GM12878 (cell line): Measurements from ENCODE around the gene KRT6B. TPM values are rescaled to one million over a fixed set of nuclear protein-coding genes. Genes with fewer than 3 reads are reported as not detected.

Experiments used
- ATAC-seq: fragments of 200-7000 bp; cut with Tn5 transposase; 3 replicates; pipeline ENCODE4 v1.9.1; 2020; ENCODE audit warnings: mild to moderate bottlenecking, moderate library complexity
- BruUV-seq: library from RNA; stranded (reverse); fragments of 400-500 nt; replicated peaks from 2 replicates; lab custom pipeline; 2021; lab: Mats Ljungman, UMichigan
- CTCF ChIA-PET: fragments of 300-600 bp; sonication (Branson Sonifier 250); formaldehyde crosslinking; extraction: SDS; loops from one replicate; lab custom pipeline; 2021; ENCODE audit warnings: inconsistent platforms; lab: Yijun Ruan, JAX
- POLR2A ChIA-PET: fragments of 350-600 bp; formaldehyde crosslinking; extraction: SDS; loops from one replicate; lab custom pipeline; 2021; ENCODE audit warnings: inconsistent platforms; lab: Charles Lee
- RAD21 ChIA-PET: fragments of 300-600 bp; sonication (Branson Sonifier 250); formaldehyde crosslinking; loops from one replicate; lab custom pipeline; 2023; ENCODE audit warnings: antibody characterized with exemption; ENCODE audit not compliant: unreplicated experiment; lab: Charles Lee
- SMC1A ChIA-PET: fragments of 300-600 bp; sonication (Branson Sonifier 250); formaldehyde crosslinking; loops from one replicate; lab custom pipeline; 2023; ENCODE audit not compliant: unreplicated experiment, uncharacterized antibody; lab: Charles Lee
- DNase-seq: peaks from one replicate; pipeline ENCODE4 v3.0.0-alpha.2; 2011; ENCODE audit warnings: low read depth, low spot score
- FAIRE-seq: peaks from 3 replicates; lab custom pipeline; 2011; peaks lifted over from hg19 to GRCh38; lab: Jason Lieb, UNC
- H2AFZ ChIP-seq: 2 replicates; pipeline ENCODE4 v1.6.0; 2011; ENCODE audit warnings: low read depth, low read length, control low read depth; ENCODE audit not compliant: control insufficient read depth
- H3K27ac ChIP-seq: 2 replicates; pipeline ENCODE4 v1.5.1; 2011; ENCODE audit warnings: control low read depth; ENCODE audit not compliant: control insufficient read depth, insufficient read depth
- H3K27me3 ChIP-seq, 2 experiments: replicated peaks in 1 of 2; 2 replicates each; pipeline versions ENCODE4 v1.6.0 to v1.6.1; 2011; ENCODE audit warnings: low read length in 1 of 2; ENCODE audit not compliant: control insufficient read depth in 2 of 2, insufficient read depth in 2 of 2
- H3K36me3 ChIP-seq, 2 experiments: 2 replicates each; pipeline ENCODE4 v1.5.1; 2011; ENCODE audit warnings: low read length in 1 of 2; ENCODE audit not compliant: control insufficient read depth in 2 of 2, insufficient read depth in 2 of 2
- H3K4me1 ChIP-seq: 2 replicates; pipeline ENCODE4 v1.6.1; 2011; ENCODE audit warnings: mild to moderate bottlenecking, low read length, moderate library complexity, mixed read lengths; ENCODE audit not compliant: control insufficient read depth, insufficient read depth
- H3K4me2 ChIP-seq: 2 replicates; pipeline ENCODE4 v1.6.0; 2011; ENCODE audit warnings: control low read depth; ENCODE audit not compliant: control insufficient read depth, insufficient read depth
- H3K4me3 ChIP-seq: fragments of 200-600 bp; sonication (generic); 2 replicates; pipeline ENCODE4 v1.5.1; 2016
- H3K79me2 ChIP-seq: 2 replicates; pipeline ENCODE4 v1.6.0; 2011; ENCODE audit warnings: low read length; ENCODE audit not compliant: control insufficient read depth, insufficient read depth
- H3K9ac ChIP-seq: 2 replicates; pipeline ENCODE4 v1.8.0; 2011; ENCODE audit warnings: low read length, control low read depth, mixed read lengths; ENCODE audit not compliant: control insufficient read depth, insufficient read depth
- H3K9me3 ChIP-seq: replicated peaks from 3 replicates; pipeline ENCODE4 v1.5.1; 2011; ENCODE audit warnings: mild to moderate bottlenecking, low read length; ENCODE audit not compliant: control insufficient read depth, insufficient read depth
- H4K20me1 ChIP-seq: 2 replicates; pipeline ENCODE4 v1.6.0; 2011; ENCODE audit not compliant: control insufficient read depth, insufficient read depth
- ATF3 ChIP-seq: IDR thresholded peaks from 2 replicates; pipeline ENCODE4 v1.6.1; 2011; ENCODE audit warnings: low read depth, mild to moderate bottlenecking, low read length, moderate library complexity, borderline replicate concordance; ENCODE audit errors: extremely low read depth
- BRCA1 ChIP-seq: IDR thresholded peaks from 2 replicates; pipeline ENCODE4 v1.6.1; 2011; ENCODE audit warnings: low read depth, low read length, improper control_type of control experiment
- CREM ChIP-seq: IDR thresholded peaks from 2 replicates; pipeline ENCODE4 v1.6.1; 2014; ENCODE audit warnings: antibody characterized with exemption, low read depth
- E4F1 ChIP-seq: fragments of 450-650 bp; IDR thresholded peaks from 2 replicates; pipeline ENCODE4 v1.6.1; 2018; ENCODE audit warnings: borderline replicate concordance, mild to moderate bottlenecking; ENCODE audit not compliant: partially characterized antibody
- FOXK2 ChIP-seq: fragments of 450-650 bp; IDR thresholded peaks from 2 replicates; pipeline ENCODE4 v1.6.1; 2017; ENCODE audit warnings: mild to moderate bottlenecking, moderate library complexity
- FOXM1 ChIP-seq: IDR thresholded peaks from 2 replicates; pipeline ENCODE4 v1.6.1; 2012; ENCODE audit warnings: low read depth, mild to moderate bottlenecking, inconsistent platforms, low read length, moderate library complexity
- HDAC2 ChIP-seq: fragments of 200-600 bp; sonication (generic); IDR thresholded peaks from 2 replicates; pipeline ENCODE4 v1.6.1; 2017
- RAD21 ChIP-seq: IDR thresholded peaks from 2 replicates; pipeline ENCODE4 v1.6.1; 2011; ENCODE audit warnings: mild to moderate bottlenecking, low read depth, low read length, moderate library complexity; ENCODE audit not compliant: insufficient read depth
- RBBP5 ChIP-seq: fragments of 200-600 bp; sonication (generic); conservative IDR thresholded peaks from 2 replicates; pipeline ENCODE4 v1.6.1; 2016
- SIN3A ChIP-seq: IDR thresholded peaks from 2 replicates; pipeline ENCODE4 v1.6.1; 2012; ENCODE audit warnings: low read depth, low read length, improper control_type of control experiment
- STAT1 ChIP-seq: fragments of 450-650 bp; conservative IDR thresholded peaks from 2 replicates; pipeline ENCODE4 v1.6.1; 2014; ENCODE audit warnings: antibody characterized with exemption, mild to moderate bottlenecking
- STAT3 ChIP-seq: IDR thresholded peaks from 2 replicates; pipeline ENCODE4 v1.6.1; 2011; ENCODE audit warnings: low read depth, low read length, improper control_type of control experiment
- ZNF384 ChIP-seq: IDR thresholded peaks from 2 replicates; pipeline ENCODE4 v1.6.1; 2012; ENCODE audit warnings: low read depth, mild to moderate bottlenecking, low read length, improper control_type of control experiment, borderline replicate concordance
- WGBS: methylation state at CpG from one replicate; pipeline ENCODE4 v1.1.6; 2016; ENCODE audit warnings: low lambda C conversion rate; ENCODE audit not compliant: insufficient replicate concordance, insufficient coverage; ENCODE audit errors: missing lambda C conversion rate; 5-methylcytosine and 5-hydroxymethylcytosine counted together
- in situ Hi-C: fragments of 300-500 bp; cut with MboI; formaldehyde crosslinking; loops from 9 replicates; pipeline ENCODE4 v1.14.3; 2018; ENCODE audit warnings: mixed read lengths
- intact Hi-C: fragments of 100-400 bp; cut with micrococcal nuclease; formaldehyde crosslinking; loops from one replicate; pipeline ENCODE4 v1.14.2; 2022; ENCODE audit not compliant: unreplicated experiment
- polyA plus RNA-seq, 11 experiments: library from polyadenylated mRNA; depleted of rRNA in 4 of 11; unstranded in 6 of 11; stranded (reverse) in 5 of 11; fragments of >200 nt; fragmentation: Nextera tagmentation in 4 of 11; fragmentation: Illumina TruSeq in 1 of 11; extraction: Ambion mirVana in 4 of 11; extraction: Trizol in 1 of 11; gene quantifications; 1 replicate in 1 of 11; 2 replicates in 10 of 11; pipeline versions ENCODE4 v1.2.1 to v1.2.3, GENCODE V29; 2011 to 2016; ENCODE audit warnings: inconsistent platforms in 2 of 11, missing spikeins in 2 of 11, low read depth in 1 of 11
- total RNA-seq, 4 experiments: library from RNA; depleted of rRNA in 3 of 4; stranded (reverse); fragments of >200 nt in 3 of 4; fragmentation: Illumina TruSeq in 1 of 4; extraction: Trizol in 1 of 4; gene quantifications; 2 replicates each; pipeline versions ENCODE4 v1.2.1 to v1.2.3, GENCODE V29; 2013 to 2021
- TF ChIP-seq, protein P1 (sequence below): fragments of 450-650 bp; IDR thresholded peaks from 2 replicates; pipeline ENCODE4 v1.6.1; 2017; ENCODE audit warnings: mild to moderate bottlenecking

Gene KRT6B
- total and polyA plus RNA-seq, 10 of the 15 experiments (the other 5 are each of a cell fraction or from before 2014, with no cell fraction given): 0.07 TPM; not detected in 9

DNA sequence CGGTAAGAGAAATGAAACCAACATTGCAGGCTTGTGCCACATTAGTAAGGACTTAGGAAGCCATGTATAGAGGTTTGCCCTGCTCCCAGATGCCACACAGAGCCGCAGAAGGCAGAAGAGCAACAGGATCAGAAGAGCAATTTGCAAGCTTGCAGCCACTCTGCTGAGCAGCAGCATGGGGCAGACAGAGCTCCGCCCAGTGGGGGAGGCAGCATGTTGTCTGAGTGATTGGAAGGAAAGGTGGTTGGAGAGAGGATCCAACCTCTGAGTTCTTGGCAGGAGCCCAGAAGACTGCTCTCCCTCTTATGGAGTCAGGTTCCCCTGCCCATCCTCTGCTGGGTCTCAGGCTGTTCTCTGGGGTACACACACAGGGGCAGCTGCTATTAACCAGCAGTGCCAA, 43.4 kb upstream of the KRT6B start:
- Histone ChIP-seq H3K4me3 (no peak overlapping the region), H3K79me2 (no peaks in the 10 kb centered on the region), H3K9ac (no peak overlapping the region), H3K27me3 (peaks cover 0 to 6% of the 10 kb centered on the region in 2 experiments; a peak in 2 of 4 replicates), H3K36me3 (no peaks in the 10 kb centered on the region), H3K27ac (no peak overlapping the region), H3K4me2 (no peak overlapping the region), H4K20me1 (no peaks in the 10 kb centered on the region), H2AFZ (no peak overlapping the region), H3K9me3 (no peaks in the 10 kb centered on the region), H3K4me1 (no peaks in the 10 kb centered on the region)
- DNase-seq (no peak), ATAC-seq (no peak), FAIRE-seq (no peak)
- ChIA-PET POLR2A (no interaction called here), RAD21 (no interaction called here), SMC1A (no interaction called here), CTCF (no interaction called here)
- intact Hi-C loops: no loop called here
- TF ChIP-seq ATF3 (no peak), FOXK2 (no peak), SIN3A (no peak), E4F1 (no peak), RBBP5 (no peak), STAT3 (no peak), BRCA1 (no peak), FOXM1 (no peak), STAT1 (no peak), CREM (no peak), ZNF384 (no peak), HDAC2 (no peak), RAD21 (no peak)
- TF ChIP-seq, protein P1, sequence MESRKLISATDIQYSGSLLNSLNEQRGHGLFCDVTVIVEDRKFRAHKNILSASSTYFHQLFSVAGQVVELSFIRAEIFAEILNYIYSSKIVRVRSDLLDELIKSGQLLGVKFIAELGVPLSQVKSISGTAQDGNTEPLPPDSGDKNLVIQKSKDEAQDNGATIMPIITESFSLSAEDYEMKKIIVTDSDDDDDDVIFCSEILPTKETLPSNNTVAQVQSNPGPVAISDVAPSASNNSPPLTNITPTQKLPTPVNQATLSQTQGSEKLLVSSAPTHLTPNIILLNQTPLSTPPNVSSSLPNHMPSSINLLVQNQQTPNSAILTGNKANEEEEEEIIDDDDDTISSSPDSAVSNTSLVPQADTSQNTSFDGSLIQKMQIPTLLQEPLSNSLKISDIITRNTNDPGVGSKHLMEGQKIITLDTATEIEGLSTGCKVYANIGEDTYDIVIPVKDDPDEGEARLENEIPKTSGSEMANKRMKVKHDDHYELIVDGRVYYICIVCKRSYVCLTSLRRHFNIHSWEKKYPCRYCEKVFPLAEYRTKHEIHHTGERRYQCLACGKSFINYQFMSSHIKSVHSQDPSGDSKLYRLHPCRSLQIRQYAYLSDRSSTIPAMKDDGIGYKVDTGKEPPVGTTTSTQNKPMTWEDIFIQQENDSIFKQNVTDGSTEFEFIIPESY: no peak
- WGBS: 19% methylated on average over 3 of the region's 3 CpGs
- in situ Hi-C loops: no loop called here
- BruUV-seq: no TSS peak
